ENCODE results near the gene CITED1.

Gene CITED1

GRCh38 chrX:72307646-72308051 lies 1.9 kb upstream of the CITED1 start:
- no peak overlapping the region for H3K9ac ChIP-seq (ENCODE audit: low read depth, low read length)
- H3K4me1 ChIP-seq (ENCODE audit: control insufficient read depth, insufficient read depth, low read length) = peaks cover 24% of the 10 kb centered on the region
- peak overlapping the region; percentile 91 for H3K4me2 ChIP-seq (ENCODE audit: low read length)
- H3K27me3 ChIP-seq (ENCODE audit: control insufficient read depth, insufficient read depth, low read length) = peaks cover 82% of the 10 kb centered on the region
- H3K36me3 ChIP-seq (ENCODE audit: insufficient read depth, low read length) = no peaks in the 10 kb centered on the region
- H3K9me3 ChIP-seq (replicated peaks; ENCODE audit: low read length) = no peaks in the 10 kb centered on the region
- peak overlapping the region; percentile 75 for H3K4me3 ChIP-seq (ENCODE audit: low read length)

DNA sequence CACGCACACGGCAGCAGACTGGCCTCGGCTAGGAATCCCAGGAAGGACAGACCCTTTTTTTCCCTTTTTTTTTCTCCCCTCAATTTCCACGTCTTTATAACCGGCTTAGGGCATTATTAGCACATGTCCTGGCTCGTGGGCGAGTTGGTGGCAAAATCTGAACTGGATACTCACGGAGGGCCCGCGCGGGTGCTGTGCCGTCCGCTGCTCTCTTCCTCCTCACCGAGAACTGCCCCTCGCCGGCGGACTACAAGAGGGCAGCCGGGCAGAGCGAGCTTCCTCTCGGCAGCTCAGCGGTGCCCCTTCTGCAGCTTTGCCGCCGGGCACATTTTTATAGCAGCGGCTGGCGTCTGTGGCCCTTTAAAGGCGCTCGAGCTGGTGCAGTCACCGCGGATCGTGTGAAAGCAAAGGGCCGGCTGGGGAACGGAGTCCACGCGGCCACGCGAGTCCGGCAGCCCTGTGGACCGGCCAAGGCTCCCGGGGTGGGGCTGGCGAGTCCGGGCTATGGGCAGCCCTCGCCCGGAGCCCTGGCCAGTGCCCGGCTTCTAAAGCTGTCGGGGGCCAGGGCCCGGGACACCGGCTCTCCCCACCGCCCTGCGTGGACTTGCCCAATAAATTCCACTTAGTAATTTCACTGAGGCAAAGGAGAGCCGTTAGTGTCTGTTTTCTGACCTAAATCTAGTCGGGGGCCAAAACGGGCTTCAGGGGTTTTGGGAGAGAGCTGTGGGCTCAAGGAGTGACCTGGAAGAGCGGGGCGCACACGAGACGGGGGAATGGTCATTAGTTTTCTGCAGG lies 1.3 kb upstream of the CITED1 start:
- peak overlapping the region; percentile 91 for H3K4me2 ChIP-seq (ENCODE audit: low read length)
- peaks cover 84% of the 10 kb centered on the region for H3K27me3 ChIP-seq (ENCODE audit: control insufficient read depth, insufficient read depth, low read length)
- H3K4me1 ChIP-seq (ENCODE audit: control insufficient read depth, insufficient read depth, low read length) = peaks cover 24% of the 10 kb centered on the region
- no peaks in the 10 kb centered on the region for H3K9me3 ChIP-seq (replicated peaks; ENCODE audit: low read length)
- peak overlapping the region; percentile 43 for H3K9ac ChIP-seq (ENCODE audit: low read depth, low read length)
- peak overlapping the region; percentile 75 for H3K4me3 ChIP-seq (ENCODE audit: low read length)
- H3K36me3 ChIP-seq (ENCODE audit: insufficient read depth, low read length) = no peaks in the 10 kb centered on the region

GRCh38 chrX:72306085-72306801 lies 529 bp upstream of the CITED1 start:
- peaks cover 24% of the 10 kb centered on the region for H3K4me1 ChIP-seq (ENCODE audit: control insufficient read depth, insufficient read depth, low read length)
- no peaks in the 10 kb centered on the region for H3K36me3 ChIP-seq (ENCODE audit: insufficient read depth, low read length)
- no peak overlapping the region for H3K9ac ChIP-seq (ENCODE audit: low read depth, low read length)
- peak overlapping the region; percentile 91 for H3K4me2 ChIP-seq (ENCODE audit: low read length)
- H3K9me3 ChIP-seq (replicated peaks; ENCODE audit: low read length) = no peaks in the 10 kb centered on the region
- peak overlapping the region; percentile 75 for H3K4me3 ChIP-seq (ENCODE audit: low read length)
- peaks cover 88% of the 10 kb centered on the region for H3K27me3 ChIP-seq (ENCODE audit: control insufficient read depth, insufficient read depth, low read length)

GRCh38 chrX:72304877-72305276 lies 837 bp downstream of the CITED1 start:
- Histone ChIP-seq H3K36me3 (ENCODE audit: insufficient read depth, low read length) (no peaks in the 10 kb centered on the region), H3K9ac (ENCODE audit: low read depth, low read length) (no peak overlapping the region), H3K27me3 (ENCODE audit: control insufficient read depth, insufficient read depth, low read length) (peaks cover 90% of the 10 kb centered on the region), H3K4me3 (ENCODE audit: low read length) (peak overlapping the region; percentile 75), H3K9me3 (replicated peaks; ENCODE audit: low read length) (no peaks in the 10 kb centered on the region), H3K4me2 (ENCODE audit: low read length) (peak overlapping the region; percentile 91), H3K4me1 (ENCODE audit: control insufficient read depth, insufficient read depth, low read length) (peaks cover 24% of the 10 kb centered on the region)

DNA sequence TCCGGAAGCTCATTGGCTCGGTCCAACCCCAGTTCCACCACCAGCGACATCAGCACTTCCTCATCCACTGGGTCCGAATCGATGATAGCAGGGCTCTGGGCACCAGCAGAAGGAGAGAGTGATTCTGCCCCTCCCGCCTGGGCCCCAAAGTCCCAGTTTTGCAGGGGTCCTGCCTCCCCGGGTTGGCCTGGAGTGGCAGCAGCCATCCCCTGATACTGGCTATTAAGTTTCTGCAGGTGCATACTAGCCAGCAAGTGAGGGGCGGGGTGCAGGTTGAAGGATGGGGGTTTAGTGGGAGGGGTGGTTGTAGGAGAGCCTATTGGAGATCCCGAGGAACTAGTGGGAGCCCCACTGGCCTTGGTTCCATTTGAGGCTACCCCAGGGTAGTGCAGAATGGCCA lies 3.9 kb downstream of the CITED1 start:
- no peak overlapping the region for H3K4me3 ChIP-seq (ENCODE audit: low read length)
- no peaks in the 10 kb centered on the region for H3K36me3 ChIP-seq (ENCODE audit: insufficient read depth, low read length)
- H3K4me2 ChIP-seq (ENCODE audit: low read length) = no peak overlapping the region
- H3K9me3 ChIP-seq (replicated peaks; ENCODE audit: low read length) = no peaks in the 10 kb centered on the region
- peaks cover 10% of the 10 kb centered on the region for H3K4me1 ChIP-seq (ENCODE audit: control insufficient read depth, insufficient read depth, low read length)
- no peak overlapping the region for H3K9ac ChIP-seq (ENCODE audit: low read depth, low read length)
- H3K27me3 ChIP-seq (ENCODE audit: control insufficient read depth, insufficient read depth, low read length) = peaks cover 89% of the 10 kb centered on the region

DNA sequence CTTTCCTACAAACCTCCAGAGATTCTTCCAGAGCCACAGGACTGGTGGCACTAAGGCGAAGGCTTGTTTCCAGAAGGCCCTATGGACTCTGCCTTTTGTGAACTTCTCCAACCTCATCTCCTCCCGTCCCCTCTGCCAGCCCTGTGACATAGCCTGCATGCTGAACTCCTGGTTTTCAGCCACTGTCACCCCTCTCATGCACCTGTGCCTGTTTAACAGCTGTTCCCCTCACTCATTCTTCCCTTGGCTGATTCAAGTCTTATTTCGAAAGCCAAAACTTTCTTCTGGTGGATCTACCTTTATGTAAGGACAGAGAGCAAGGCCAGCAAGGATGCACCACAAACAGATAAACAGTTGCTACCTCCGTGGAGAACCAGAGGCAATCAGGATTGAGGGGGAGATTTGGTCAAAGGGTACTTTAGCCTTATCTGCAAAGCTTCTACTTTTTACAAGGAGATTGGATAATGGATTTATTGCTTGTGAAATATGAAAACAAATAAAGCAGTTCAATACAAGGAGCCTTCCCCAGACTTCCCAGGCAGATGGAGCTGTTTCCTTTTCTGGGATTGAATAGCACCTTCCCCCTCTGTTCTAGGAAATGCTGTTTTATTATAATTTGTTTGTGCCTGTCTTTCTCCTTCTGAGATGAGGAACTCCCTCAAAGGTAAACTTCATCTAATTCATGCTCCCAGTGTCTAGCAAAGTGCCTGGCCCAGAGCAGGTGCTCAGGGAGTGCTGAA lies 5.7 kb downstream of the CITED1 start:
- no peaks in the 10 kb centered on the region for H3K9me3 ChIP-seq (replicated peaks; ENCODE audit: low read length)
- H3K9ac ChIP-seq (ENCODE audit: low read depth, low read length) = no peak overlapping the region
- H3K4me3 ChIP-seq (ENCODE audit: low read length) = no peak overlapping the region
- H3K4me2 ChIP-seq (ENCODE audit: low read length) = no peak overlapping the region
- peaks cover 5% of the 10 kb centered on the region for H3K4me1 ChIP-seq (ENCODE audit: control insufficient read depth, insufficient read depth, low read length)
- peaks cover 96% of the 10 kb centered on the region for H3K27me3 ChIP-seq (ENCODE audit: control insufficient read depth, insufficient read depth, low read length)
- H3K36me3 ChIP-seq (ENCODE audit: insufficient read depth, low read length) = no peaks in the 10 kb centered on the region

- no peak overlapping the region for H3K4me3 ChIP-seq (ENCODE audit: low read length)
- H3K4me2 ChIP-seq (ENCODE audit: low read length) = no peak overlapping the region
- no peaks in the 10 kb centered on the region for H3K36me3 ChIP-seq (ENCODE audit: insufficient read depth, low read length)
- H3K9me3 ChIP-seq (replicated peaks; ENCODE audit: low read length) = no peaks in the 10 kb centered on the region
- no peak overlapping the region for H3K9ac ChIP-seq (ENCODE audit: low read depth, low read length)
- peaks cover 81% of the 10 kb centered on the region for H3K27me3 ChIP-seq (ENCODE audit: control insufficient read depth, insufficient read depth, low read length)
- no peaks in the 10 kb centered on the region for H3K4me1 ChIP-seq (ENCODE audit: control insufficient read depth, insufficient read depth, low read length)
Observed at GRCh38 chrX:72297953-72298730, 7.6 kb downstream of the CITED1 start.

GRCh38 chrX:72296991-72297390 lies 8.7 kb downstream of the CITED1 start:
- H3K36me3 ChIP-seq (ENCODE audit: insufficient read depth, low read length) = no peaks in the 10 kb centered on the region
- H3K27me3 ChIP-seq (ENCODE audit: control insufficient read depth, insufficient read depth, low read length) = peaks cover 77% of the 10 kb centered on the region
- H3K4me3 ChIP-seq (ENCODE audit: low read length) = no peak overlapping the region
- H3K9ac ChIP-seq (ENCODE audit: low read depth, low read length) = no peak overlapping the region
- H3K4me2 ChIP-seq (ENCODE audit: low read length) = no peak overlapping the region
- no peaks in the 10 kb centered on the region for H3K4me1 ChIP-seq (ENCODE audit: control insufficient read depth, insufficient read depth, low read length)
- no peaks in the 10 kb centered on the region for H3K9me3 ChIP-seq (replicated peaks; ENCODE audit: low read length)

- Histone ChIP-seq H3K4me1 (ENCODE audit: control insufficient read depth, insufficient read depth, low read length) (no peaks in the 10 kb centered on the region), H3K9me3 (replicated peaks; ENCODE audit: low read length) (no peaks in the 10 kb centered on the region), H3K4me3 (ENCODE audit: low read length) (no peak overlapping the region), H3K4me2 (ENCODE audit: low read length) (no peak overlapping the region), H3K9ac (ENCODE audit: low read depth, low read length) (no peak overlapping the region), H3K27me3 (ENCODE audit: control insufficient read depth, insufficient read depth, low read length) (peaks cover 64% of the 10 kb centered on the region), H3K36me3 (ENCODE audit: insufficient read depth, low read length) (no peaks in the 10 kb centered on the region)
Observed at GRCh38 chrX:72295745-72296144, 10.0 kb downstream of the CITED1 start.

DNA sequence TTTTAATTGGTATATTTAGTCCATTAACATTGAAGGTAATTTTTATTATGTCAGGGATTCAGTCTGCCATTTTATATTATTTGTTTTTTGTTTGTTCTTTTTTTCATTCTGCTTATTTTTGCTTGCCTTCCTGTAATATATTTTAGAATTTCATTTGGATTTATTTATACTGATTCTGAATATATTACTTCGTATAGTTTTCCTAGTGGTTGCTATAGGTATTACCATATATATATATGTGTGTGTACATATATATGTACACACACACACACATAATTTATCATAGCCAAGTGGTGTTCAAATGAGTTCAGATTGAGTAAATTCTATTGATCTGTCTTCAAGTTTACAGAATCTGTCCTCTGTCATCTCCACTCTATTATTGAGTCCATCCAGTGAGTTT lies 11.2 kb downstream of the CITED1 start:
- Histone ChIP-seq H3K36me3 (ENCODE audit: insufficient read depth, low read length) (no peaks in the 10 kb centered on the region), H3K4me1 (ENCODE audit: control insufficient read depth, insufficient read depth, low read length) (no peaks in the 10 kb centered on the region), H3K9ac (ENCODE audit: low read depth, low read length) (no peak overlapping the region), H3K4me2 (ENCODE audit: low read length) (no peak overlapping the region), H3K27me3 (ENCODE audit: control insufficient read depth, insufficient read depth, low read length) (peaks cover 60% of the 10 kb centered on the region), H3K4me3 (ENCODE audit: low read length) (no peak overlapping the region), H3K9me3 (replicated peaks; ENCODE audit: low read length) (no peaks in the 10 kb centered on the region)

DNA sequence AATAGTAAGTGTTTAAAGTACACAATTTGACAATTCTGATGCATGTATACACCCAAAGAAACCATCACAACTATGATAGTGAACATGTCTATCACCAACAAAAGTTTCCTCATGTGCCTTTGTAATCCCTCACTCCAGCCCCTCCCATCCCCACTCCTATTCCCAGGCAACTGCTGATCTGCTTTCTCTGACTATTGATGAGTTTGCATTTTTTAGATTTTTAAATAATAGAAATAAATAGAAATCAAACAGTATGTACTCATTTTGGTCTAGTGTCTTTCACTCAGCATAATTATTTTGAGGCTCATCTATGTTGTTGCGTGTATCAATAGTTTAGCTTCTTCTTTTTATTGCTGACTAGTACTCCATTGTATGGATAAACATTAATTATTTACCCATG lies 23.4 kb downstream of the CITED1 start:
- Histone ChIP-seq H3K4me3 (ENCODE audit: low read length) (no peak overlapping the region), H3K4me2 (ENCODE audit: low read length) (no peak overlapping the region), H3K4me1 (ENCODE audit: control insufficient read depth, insufficient read depth, low read length) (no peaks in the 10 kb centered on the region), H3K9ac (ENCODE audit: low read depth, low read length) (no peak overlapping the region), H3K9me3 (replicated peaks; ENCODE audit: low read length) (no peaks in the 10 kb centered on the region), H3K27me3 (ENCODE audit: control insufficient read depth, insufficient read depth, low read length) (peaks cover 24% of the 10 kb centered on the region), H3K36me3 (ENCODE audit: insufficient read depth, low read length) (no peaks in the 10 kb centered on the region)
